GM12878 (cell line): ENCODE measurements around the gene RSPH1. TPM values are rescaled to one million over a fixed set of nuclear protein-coding genes. Genes with fewer than 3 reads are reported as not detected.

Experiments
- ATF7 ChIP-seq: fragments of 450-650 bp; IDR thresholded peaks from 2 replicates; pipeline ENCODE4 v1.6.1; 2016; ENCODE audit warnings: low read depth, mild to moderate bottlenecking
- CREM ChIP-seq: IDR thresholded peaks from 2 replicates; pipeline ENCODE4 v1.6.1; 2014; ENCODE audit warnings: antibody characterized with exemption, low read depth
- DPF2 ChIP-seq: fragments of 450-650 bp; IDR thresholded peaks from 2 replicates; pipeline ENCODE4 v1.6.1; 2017; ENCODE audit warnings: mild to moderate bottlenecking
- ETV6 ChIP-seq, 2 experiments: fragments of 450-650 bp in 1 of 2; IDR thresholded peaks in 1 of 2; conservative IDR thresholded peaks in 1 of 2; 2 replicates each; pipeline ENCODE4 v1.6.1; 2014; ENCODE audit warnings: antibody characterized with exemption in 1 of 2, borderline replicate concordance in 1 of 2, low read depth in 1 of 2, mild to moderate bottlenecking in 1 of 2, moderate library complexity in 1 of 2
- IRF4 ChIP-seq: IDR thresholded peaks from 2 replicates; pipeline ENCODE4 v1.6.1; 2011; ENCODE audit warnings: low read depth, low read length
- JUNB ChIP-seq: IDR thresholded peaks from 2 replicates; pipeline ENCODE4 v1.6.1; 2016; ENCODE audit warnings: antibody characterized with exemption, mild to moderate bottlenecking
- MEF2A ChIP-seq: IDR thresholded peaks from 2 replicates; pipeline ENCODE4 v1.6.1; 2011; ENCODE audit warnings: low read depth, mild to moderate bottlenecking, low read length, moderate library complexity; ENCODE audit not compliant: insufficient read depth
- MXI1 ChIP-seq: fragments of 150-350 bp; IDR thresholded peaks from 2 replicates; pipeline ENCODE4 v1.6.1; 2011; ENCODE audit warnings: low read depth, mild to moderate bottlenecking, inconsistent platforms, low read length, improper control_type of control experiment
- NFYA ChIP-seq: IDR thresholded peaks from 2 replicates; pipeline ENCODE4 v1.6.1; 2011; ENCODE audit warnings: low read depth, mild to moderate bottlenecking, low read length, improper control_type of control experiment, borderline replicate concordance
- PAX5 ChIP-seq: IDR thresholded peaks from 2 replicates; pipeline ENCODE4 v1.6.1; 2011; ENCODE audit warnings: low read depth, low read length, borderline replicate concordance
- POLR2A ChIP-seq: IDR thresholded peaks from 2 replicates; pipeline ENCODE4 v1.6.1; 2011; ENCODE audit warnings: low read depth, mild to moderate bottlenecking, low read length
- RFX5 ChIP-seq: IDR thresholded peaks from 2 replicates; pipeline ENCODE4 v1.6.1; 2011; ENCODE audit warnings: low read depth, low read length, improper control_type of control experiment
- TBL1XR1 ChIP-seq: IDR thresholded peaks from 2 replicates; pipeline ENCODE4 v1.6.1; 2012; ENCODE audit warnings: low read depth, low read length, improper control_type of control experiment
- TCF7 ChIP-seq: IDR thresholded peaks from 2 replicates; pipeline ENCODE4 v1.6.1; 2014; ENCODE audit warnings: antibody characterized with exemption, borderline replicate concordance
- YY1 ChIP-seq: IDR thresholded peaks from 2 replicates; pipeline ENCODE4 v1.6.1; 2011; ENCODE audit warnings: low read depth, mild to moderate bottlenecking, low read length
- ZNF384 ChIP-seq: IDR thresholded peaks from 2 replicates; pipeline ENCODE4 v1.6.1; 2012; ENCODE audit warnings: low read depth, mild to moderate bottlenecking, low read length, improper control_type of control experiment, borderline replicate concordance
- polyA plus RNA-seq, 11 experiments: library from polyadenylated mRNA; depleted of rRNA in 4 of 11; unstranded in 6 of 11; stranded (reverse) in 5 of 11; fragments of >200 nt; fragmentation: Nextera tagmentation in 4 of 11; fragmentation: Illumina TruSeq in 1 of 11; extraction: Ambion mirVana in 4 of 11; extraction: Trizol in 1 of 11; gene quantifications; 1 replicate in 1 of 11; 2 replicates in 10 of 11; pipeline versions ENCODE4 v1.2.1 to v1.2.3, GENCODE V29; 2011 to 2016; ENCODE audit warnings: inconsistent platforms in 2 of 11, missing spikeins in 2 of 11, low read depth in 1 of 11
- total RNA-seq, 4 experiments: library from RNA; depleted of rRNA in 3 of 4; stranded (reverse); fragments of >200 nt in 3 of 4; fragmentation: Illumina TruSeq in 1 of 4; extraction: Trizol in 1 of 4; gene quantifications; 2 replicates each; pipeline versions ENCODE4 v1.2.1 to v1.2.3, GENCODE V29; 2013 to 2021
- TF ChIP-seq, protein P1 (sequence below): IDR thresholded peaks from 2 replicates; pipeline ENCODE4 v1.6.1; 2011; ENCODE audit warnings: borderline replicate concordance, low read depth, mild to moderate bottlenecking, moderate library complexity, low read length; ENCODE audit not compliant: insufficient read depth, poor library complexity, severe bottlenecking
- TF ChIP-seq, protein P2 (sequence below): fragments of 450-650 bp; conservative IDR thresholded peaks from 2 replicates; pipeline ENCODE4 v1.6.1; 2017; ENCODE audit warnings: mild to moderate bottlenecking, moderate library complexity
- TF ChIP-seq, protein P3 (sequence below): fragments of 150-350 bp; IDR thresholded peaks from 2 replicates; pipeline ENCODE4 v1.6.1; 2014; ENCODE audit warnings: mild to moderate bottlenecking, low read depth, low read length
- TF ChIP-seq, protein P4 (sequence below): IDR thresholded peaks from 2 replicates; pipeline ENCODE4 v1.6.1; 2012; ENCODE audit warnings: low read depth, low read length, improper control_type of control experiment
- TF ChIP-seq, protein P5 (sequence below): fragments of 450-650 bp; IDR thresholded peaks from 2 replicates; pipeline ENCODE4 v1.6.1; 2017; ENCODE audit warnings: mild to moderate bottlenecking, moderate library complexity

The RSPH1 gene
- total and polyA plus RNA-seq, 10 of the 15 experiments (the other 5 are each of a cell fraction or from before 2014, with no cell fraction given) = 0.11 to 1.4 (median 0.38) TPM

DNA sequence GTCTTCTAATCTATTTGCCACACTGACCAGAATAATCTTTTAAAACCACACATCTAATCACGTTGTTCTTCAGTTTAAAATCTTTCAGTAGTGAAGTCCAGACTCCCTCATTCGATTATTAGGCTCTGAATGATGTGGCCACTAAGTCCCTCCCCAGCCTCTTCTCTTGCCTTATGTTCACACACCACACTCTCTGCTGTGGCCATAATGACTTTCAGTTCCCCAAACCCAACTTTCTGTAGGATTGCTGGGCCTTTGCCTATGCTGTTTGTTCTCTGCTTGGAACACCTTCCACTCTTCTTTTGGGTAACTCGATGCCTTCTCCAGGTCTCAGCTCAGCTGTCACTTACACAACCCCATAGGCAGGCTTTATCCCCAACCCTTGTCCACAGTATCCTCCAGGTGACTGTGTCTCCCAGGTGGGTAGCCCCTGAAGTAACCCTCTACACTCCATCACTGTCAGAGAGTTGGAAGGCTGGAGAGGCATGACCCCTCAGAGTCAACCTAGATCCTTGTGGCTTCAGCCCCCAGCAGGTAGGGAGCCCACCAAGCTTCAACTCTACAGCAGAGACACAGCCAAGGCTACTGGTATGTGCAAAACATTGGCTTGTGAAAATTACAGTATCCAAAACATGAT lies 9.2 kb upstream of the RSPH1 start (continued):
- TF ChIP-seq ZNF384 = no peak
- TF ChIP-seq, protein P1, sequence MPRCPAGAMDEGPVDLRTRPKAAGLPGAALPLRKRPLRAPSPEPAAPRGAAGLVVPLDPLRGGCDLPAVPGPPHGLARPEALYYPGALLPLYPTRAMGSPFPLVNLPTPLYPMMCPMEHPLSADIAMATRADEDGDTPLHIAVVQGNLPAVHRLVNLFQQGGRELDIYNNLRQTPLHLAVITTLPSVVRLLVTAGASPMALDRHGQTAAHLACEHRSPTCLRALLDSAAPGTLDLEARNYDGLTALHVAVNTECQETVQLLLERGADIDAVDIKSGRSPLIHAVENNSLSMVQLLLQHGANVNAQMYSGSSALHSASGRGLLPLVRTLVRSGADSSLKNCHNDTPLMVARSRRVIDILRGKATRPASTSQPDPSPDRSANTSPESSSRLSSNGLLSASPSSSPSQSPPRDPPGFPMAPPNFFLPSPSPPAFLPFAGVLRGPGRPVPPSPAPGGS = no peak
- TF ChIP-seq POLR2A = no peak
- no peak for TF ChIP-seq TCF7
- TF ChIP-seq, protein P2, sequence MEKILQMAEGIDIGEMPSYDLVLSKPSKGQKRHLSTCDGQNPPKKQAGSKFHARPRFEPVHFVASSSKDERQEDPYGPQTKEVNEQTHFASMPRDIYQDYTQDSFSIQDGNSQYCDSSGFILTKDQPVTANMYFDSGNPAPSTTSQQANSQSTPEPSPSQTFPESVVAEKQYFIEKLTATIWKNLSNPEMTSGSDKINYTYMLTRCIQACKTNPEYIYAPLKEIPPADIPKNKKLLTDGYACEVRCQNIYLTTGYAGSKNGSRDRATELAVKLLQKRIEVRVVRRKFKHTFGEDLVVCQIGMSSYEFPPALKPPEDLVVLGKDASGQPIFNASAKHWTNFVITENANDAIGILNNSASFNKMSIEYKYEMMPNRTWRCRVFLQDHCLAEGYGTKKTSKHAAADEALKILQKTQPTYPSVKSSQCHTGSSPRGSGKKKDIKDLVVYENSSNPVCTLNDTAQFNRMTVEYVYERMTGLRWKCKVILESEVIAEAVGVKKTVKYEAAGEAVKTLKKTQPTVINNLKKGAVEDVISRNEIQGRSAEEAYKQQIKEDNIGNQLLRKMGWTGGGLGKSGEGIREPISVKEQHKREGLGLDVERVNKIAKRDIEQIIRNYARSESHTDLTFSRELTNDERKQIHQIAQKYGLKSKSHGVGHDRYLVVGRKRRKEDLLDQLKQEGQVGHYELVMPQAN = no peak
- TF ChIP-seq PAX5 = peak; percentile 71; the same call in 1 of the 2 replicates
- TF ChIP-seq MXI1 = no peak
- no peak for TF ChIP-seq JUNB
- TF ChIP-seq MEF2A = 0 out of 2 replicates have a peak, but pooled peaks have one; percentile 42
- no peak for TF ChIP-seq RFX5
- TF ChIP-seq NFYA = no peak
- TF ChIP-seq, protein P3, sequence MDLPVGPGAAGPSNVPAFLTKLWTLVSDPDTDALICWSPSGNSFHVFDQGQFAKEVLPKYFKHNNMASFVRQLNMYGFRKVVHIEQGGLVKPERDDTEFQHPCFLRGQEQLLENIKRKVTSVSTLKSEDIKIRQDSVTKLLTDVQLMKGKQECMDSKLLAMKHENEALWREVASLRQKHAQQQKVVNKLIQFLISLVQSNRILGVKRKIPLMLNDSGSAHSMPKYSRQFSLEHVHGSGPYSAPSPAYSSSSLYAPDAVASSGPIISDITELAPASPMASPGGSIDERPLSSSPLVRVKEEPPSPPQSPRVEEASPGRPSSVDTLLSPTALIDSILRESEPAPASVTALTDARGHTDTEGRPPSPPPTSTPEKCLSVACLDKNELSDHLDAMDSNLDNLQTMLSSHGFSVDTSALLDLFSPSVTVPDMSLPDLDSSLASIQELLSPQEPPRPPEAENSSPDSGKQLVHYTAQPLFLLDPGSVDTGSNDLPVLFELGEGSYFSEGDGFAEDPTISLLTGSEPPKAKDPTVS = no peak
- TF ChIP-seq, protein P4, sequence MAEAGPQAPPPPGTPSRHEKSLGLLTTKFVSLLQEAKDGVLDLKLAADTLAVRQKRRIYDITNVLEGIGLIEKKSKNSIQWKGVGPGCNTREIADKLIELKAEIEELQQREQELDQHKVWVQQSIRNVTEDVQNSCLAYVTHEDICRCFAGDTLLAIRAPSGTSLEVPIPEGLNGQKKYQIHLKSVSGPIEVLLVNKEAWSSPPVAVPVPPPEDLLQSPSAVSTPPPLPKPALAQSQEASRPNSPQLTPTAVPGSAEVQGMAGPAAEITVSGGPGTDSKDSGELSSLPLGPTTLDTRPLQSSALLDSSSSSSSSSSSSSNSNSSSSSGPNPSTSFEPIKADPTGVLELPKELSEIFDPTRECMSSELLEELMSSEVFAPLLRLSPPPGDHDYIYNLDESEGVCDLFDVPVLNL = no peak
- TF ChIP-seq CREM = peak; percentile 62
- TF ChIP-seq DPF2 = peak; percentile 95
- 0 out of 2 replicates have a peak, but pooled peaks have one; percentile 52 for TF ChIP-seq TBL1XR1
- peak; percentile 98 for TF ChIP-seq IRF4
- TF ChIP-seq ATF7 = peak; percentile 66
- TF ChIP-seq ETV6 (conservative IDR thresholded peaks at IDR 0.05 in 1 of 2, IDR thresholded peaks at IDR 0.05 in 1 of 2; ENCODE audit: borderline replicate concordance in 1 of 2, low read depth in 1 of 2) = 0 out of 4 replicates have a peak, but pooled peaks of 1 of the 2 experiments have one; percentile 26
- TF ChIP-seq YY1 = peak; percentile 80
- TF ChIP-seq, protein P5, sequence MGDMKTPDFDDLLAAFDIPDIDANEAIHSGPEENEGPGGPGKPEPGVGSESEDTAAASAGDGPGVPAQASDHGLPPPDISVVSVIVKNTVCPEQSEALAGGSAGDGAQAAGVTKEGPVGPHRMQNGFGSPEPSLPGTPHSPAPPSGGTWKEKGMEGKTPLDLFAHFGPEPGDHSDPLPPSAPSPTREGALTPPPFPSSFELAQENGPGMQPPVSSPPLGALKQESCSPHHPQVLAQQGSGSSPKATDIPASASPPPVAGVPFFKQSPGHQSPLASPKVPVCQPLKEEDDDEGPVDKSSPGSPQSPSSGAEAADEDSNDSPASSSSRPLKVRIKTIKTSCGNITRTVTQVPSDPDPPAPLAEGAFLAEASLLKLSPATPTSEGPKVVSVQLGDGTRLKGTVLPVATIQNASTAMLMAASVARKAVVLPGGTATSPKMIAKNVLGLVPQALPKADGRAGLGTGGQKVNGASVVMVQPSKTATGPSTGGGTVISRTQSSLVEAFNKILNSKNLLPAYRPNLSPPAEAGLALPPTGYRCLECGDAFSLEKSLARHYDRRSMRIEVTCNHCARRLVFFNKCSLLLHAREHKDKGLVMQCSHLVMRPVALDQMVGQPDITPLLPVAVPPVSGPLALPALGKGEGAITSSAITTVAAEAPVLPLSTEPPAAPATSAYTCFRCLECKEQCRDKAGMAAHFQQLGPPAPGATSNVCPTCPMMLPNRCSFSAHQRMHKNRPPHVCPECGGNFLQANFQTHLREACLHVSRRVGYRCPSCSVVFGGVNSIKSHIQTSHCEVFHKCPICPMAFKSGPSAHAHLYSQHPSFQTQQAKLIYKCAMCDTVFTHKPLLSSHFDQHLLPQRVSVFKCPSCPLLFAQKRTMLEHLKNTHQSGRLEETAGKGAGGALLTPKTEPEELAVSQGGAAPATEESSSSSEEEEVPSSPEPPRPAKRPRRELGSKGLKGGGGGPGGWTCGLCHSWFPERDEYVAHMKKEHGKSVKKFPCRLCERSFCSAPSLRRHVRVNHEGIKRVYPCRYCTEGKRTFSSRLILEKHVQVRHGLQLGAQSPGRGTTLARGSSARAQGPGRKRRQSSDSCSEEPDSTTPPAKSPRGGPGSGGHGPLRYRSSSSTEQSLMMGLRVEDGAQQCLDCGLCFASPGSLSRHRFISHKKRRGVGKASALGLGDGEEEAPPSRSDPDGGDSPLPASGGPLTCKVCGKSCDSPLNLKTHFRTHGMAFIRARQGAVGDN = peak; percentile 48; the same call in 1 of the 2 replicates
